Activated CD4-positive, alpha-beta T cell treated with anti-CD3 and anti-CD28 coated beads for 48 hours (primary cell): ENCODE measurements around the gene KLF15.

ENCODE experiments used
- DNase-seq: peaks from one replicate; pipeline ENCODE4 v3.0.0-alpha.2; 2020

KLF15 gene

GRCh38 chr3:126304291-126304690 is 52.9 kb downstream of the KLF15 start:
- DNase-seq: no peak

GRCh38 chr3:126303272-126303671 is 53.9 kb downstream of the KLF15 start:
- no peak for DNase-seq

- no peak for DNase-seq
Observed at GRCh38 chr3:126300761-126301481, 56.3 kb downstream of the KLF15 start.

DNA sequence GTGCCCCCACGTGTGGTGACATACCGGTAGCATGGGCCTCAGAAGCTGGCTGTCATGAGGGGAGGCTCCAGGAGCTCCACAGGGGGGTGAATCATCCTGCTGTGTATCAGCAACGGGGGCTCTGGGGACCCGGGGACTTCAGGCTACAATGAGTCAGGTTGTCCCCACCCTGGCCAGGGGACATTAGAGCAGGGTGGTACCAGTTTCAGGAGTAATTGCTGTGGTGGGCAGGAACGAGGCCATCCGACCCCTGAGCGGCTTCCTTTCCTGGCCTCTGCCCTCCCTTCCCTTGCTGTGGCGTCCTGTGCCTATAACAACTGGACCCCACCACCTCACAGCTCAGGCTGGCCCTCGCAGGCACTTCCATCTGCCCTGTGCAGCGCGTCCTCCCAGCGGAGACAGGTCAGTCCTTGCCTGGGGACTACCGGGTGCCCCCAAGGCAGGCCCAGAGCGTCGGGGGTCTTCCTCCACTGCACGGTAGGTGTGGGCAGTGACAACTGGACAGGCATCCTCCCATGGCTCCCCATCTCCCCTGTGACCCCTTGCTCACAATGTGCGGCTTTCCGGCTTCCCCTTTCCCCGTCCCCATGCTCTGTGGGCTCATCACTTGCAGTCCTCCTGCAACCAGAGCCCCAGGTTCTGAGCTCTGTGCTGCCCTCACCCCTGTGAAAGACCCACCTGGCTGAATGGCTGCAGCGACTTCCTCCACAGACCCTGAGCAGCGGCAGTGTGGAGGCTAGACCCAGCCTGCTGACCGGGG is 57.0 kb downstream of the KLF15 start:
- DNase-seq: no peak

DNA sequence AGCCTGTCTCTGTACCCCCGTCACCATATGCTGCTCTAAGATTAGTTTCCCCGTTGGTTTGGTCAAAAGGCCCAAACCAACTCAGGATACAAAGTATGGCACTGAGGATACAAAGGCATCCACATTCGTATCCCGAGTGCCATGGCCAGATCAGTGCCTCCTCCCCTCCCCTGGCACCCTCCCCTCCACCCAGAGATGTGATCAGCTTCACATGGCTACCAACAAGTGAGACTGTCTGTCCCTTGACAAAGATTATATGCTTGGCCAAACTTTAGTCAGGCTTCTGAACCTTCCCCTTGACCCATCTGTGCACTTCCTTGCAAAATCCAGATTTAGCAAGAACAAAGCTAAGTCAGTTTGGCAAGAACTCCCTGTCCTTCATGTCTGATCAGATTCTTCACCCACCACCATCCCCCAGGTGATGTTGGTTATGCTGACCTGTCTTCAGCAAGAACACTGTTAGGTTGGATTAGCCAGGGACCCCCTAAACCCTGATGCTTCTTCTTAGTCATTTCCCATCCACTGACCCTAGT is 61.7 kb downstream of the KLF15 start:
- no peak for DNase-seq

DNA sequence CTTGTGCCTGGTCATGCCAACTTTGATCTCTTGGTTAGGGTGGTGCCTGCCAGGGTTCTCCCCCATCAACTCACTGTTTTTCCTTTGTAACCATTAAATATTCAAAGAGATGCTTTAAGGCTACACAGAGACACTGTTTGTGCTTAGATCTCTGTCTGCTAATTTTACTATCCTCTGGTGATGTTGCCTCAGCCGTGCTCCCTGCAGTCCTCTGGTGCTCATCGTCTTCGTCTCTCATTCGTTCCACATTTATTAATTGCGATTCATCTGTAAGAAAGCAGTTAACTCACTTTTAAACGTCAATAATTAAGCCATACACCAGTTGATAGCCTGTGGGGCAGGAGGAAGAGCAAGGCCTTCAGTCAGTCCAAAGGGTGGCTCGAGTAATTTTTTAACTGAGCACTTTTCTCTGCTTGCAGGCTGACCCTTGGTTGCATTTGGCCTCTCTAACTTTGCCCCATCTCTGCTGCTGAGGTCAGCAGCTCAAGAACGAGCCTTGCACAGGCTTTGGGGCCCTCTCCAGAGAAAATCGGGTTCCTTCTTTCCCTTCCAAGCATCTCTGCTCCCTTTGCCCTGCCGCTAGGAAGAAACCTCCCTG is 62.9 kb downstream of the KLF15 start:
- DNase-seq: no peak

GRCh38 chr3:126293370-126294082 is 63.7 kb downstream of the KLF15 start:
- DNase-seq: no peak
